Lower leg skin (tissue), 3 donors: ENCODE measurements around the gene PCYT2.

ENCODE experiments used
- CTCF ChIP-seq, 3 donors: fragments of 450-650 bp; IDR thresholded peaks; one replicate each; pipeline ENCODE4 v1.5.1; 2016; ENCODE audit warnings: antibody characterized with exemption in 3 of 3, mild to moderate bottlenecking in 3 of 3, moderate library complexity in 2 of 3
- POLR2A ChIP-seq, 2 donors: fragments of 450-650 bp; IDR thresholded peaks; one replicate each; pipeline ENCODE4 v1.6.1; 2016 to 2017; ENCODE audit warnings: antibody characterized with exemption in 2 of 2, mild to moderate bottlenecking in 1 of 2, moderate library complexity in 1 of 2

GRCh38 chr17:81933178-81933699 lies 22.0 kb upstream of the PCYT2 start:
- TF ChIP-seq POLR2A (IDR thresholded peaks at IDR 0.05) (no peak), CTCF (IDR thresholded peaks at IDR 0.05) (no peak)
